ENCODE measurements around the gene POLA1. TPM values are rescaled to one million over a fixed set of nuclear protein-coding genes. Genes with fewer than 3 reads are reported as not detected.
A peak's percentile ranks its signal among the peaks of the same experiment; 100 is the strongest.

Gene POLA1
- total and polyA plus RNA-seq, 3 experiments from 2014 or later, result 6.2 to 43.1 (median 42.5) TPM

GRCh38 chrX:25023908-25024307 is 330.2 kb downstream of the POLA1 start:
- no peaks in the 10 kb centered on the region for H3K36me3 ChIP-seq (ENCODE audit: insufficient read depth, low read length)
- no peaks in the 10 kb centered on the region for H3K4me1 ChIP-seq (ENCODE audit: insufficient read depth, low read length)
- ChIA-PET CTCF (no interaction called here), POLR2A (no interaction called here)
- H3K27me3 ChIP-seq (ENCODE audit: insufficient read depth, low read length, poor library complexity, severe bottlenecking), result peaks cover 15% of the 10 kb centered on the region
- H3K9me3 ChIP-seq (ENCODE audit: low read length), result no peaks in the 10 kb centered on the region
- no peak overlapping the region for H3K4me3 ChIP-seq (ENCODE audit: low read length)
- H3K4me1 Mint-ChIP-seq, result peaks cover 14 to 35% (median 31%) of the 10 kb centered on the region in 3 donors
- H3K27ac ChIP-seq (ENCODE audit: low read depth, low read length), result no peak overlapping the region
- no peak overlapping the region for H3K27ac Mint-ChIP-seq
- H3K9me3 Mint-ChIP-seq, result peaks cover 0 to 5% (median 2%) of the 10 kb centered on the region in 5 donors
- H3K4me3 Mint-ChIP-seq, result peak overlapping the region in 1 of 7 donors; percentile 30
- no peak for DNase-seq
- no peaks in the 10 kb centered on the region for H3K36me3 Mint-ChIP-seq
- peaks cover 59 to 71% of the 10 kb centered on the region in 2 donors for H3K27me3 Mint-ChIP-seq

GRCh38 chrX:25025615-25026014 is 331.9 kb downstream of the POLA1 start:
- Mint-ChIP-seq H3K9me3 (peaks cover 0 to 5% (median 0%) of the 10 kb centered on the region in 5 donors), H3K27ac (no peak overlapping the region), H3K4me1 (peaks cover 12 to 25% (median 22%) of the 10 kb centered on the region in 3 donors), H3K27me3 (peaks cover 44 to 58% of the 10 kb centered on the region in 2 donors), H3K4me3 (no peak overlapping the region), H3K36me3 (no peaks in the 10 kb centered on the region)
- DNase-seq, result no peak
- H3K27me3 ChIP-seq (ENCODE audit: insufficient read depth, low read length, poor library complexity, severe bottlenecking), result peaks cover 7% of the 10 kb centered on the region
- CTCF ChIA-PET, result no interaction called here
- H3K4me3 ChIP-seq (ENCODE audit: low read length), result no peak overlapping the region
- POLR2A ChIA-PET, result no interaction called here
- no peaks in the 10 kb centered on the region for H3K36me3 ChIP-seq (ENCODE audit: insufficient read depth, low read length)
- H3K4me1 ChIP-seq (ENCODE audit: insufficient read depth, low read length), result no peaks in the 10 kb centered on the region
- no peak overlapping the region for H3K27ac ChIP-seq (ENCODE audit: low read depth, low read length)
- H3K9me3 ChIP-seq (ENCODE audit: low read length), result no peaks in the 10 kb centered on the region

- Mint-ChIP-seq H3K9me3 (peaks cover 0 to 4% (median 0%) of the 10 kb centered on the region in 5 donors), H3K36me3 (no peaks in the 10 kb centered on the region), H3K4me3 (no peak overlapping the region), H3K4me1 (peaks cover 6 to 19% (median 16%) of the 10 kb centered on the region in 3 donors), H3K27ac (no peak overlapping the region), H3K27me3 (peaks cover 37 to 52% of the 10 kb centered on the region in 2 donors)
- no peaks in the 10 kb centered on the region for H3K4me1 ChIP-seq (ENCODE audit: insufficient read depth, low read length)
- CTCF ChIA-PET, result no interaction called here
- no peaks in the 10 kb centered on the region for H3K9me3 ChIP-seq (ENCODE audit: low read length)
- H3K4me3 ChIP-seq (ENCODE audit: low read length), result no peak overlapping the region
- peaks cover 1% of the 10 kb centered on the region for H3K27me3 ChIP-seq (ENCODE audit: insufficient read depth, low read length, poor library complexity, severe bottlenecking)
- H3K36me3 ChIP-seq (ENCODE audit: insufficient read depth, low read length), result no peaks in the 10 kb centered on the region
- no peak overlapping the region for H3K27ac ChIP-seq (ENCODE audit: low read depth, low read length)
- DNase-seq, result no peak
- POLR2A ChIA-PET, result no interaction called here
Observed at GRCh38 chrX:25026576-25026975, 332.9 kb downstream of the POLA1 start.

- POLR2A ChIA-PET, result interaction anchor here (0.5 kb wide), 1 partner anchor 1006 kb away, joined by 3 read pairs; no protein-coding TSS in a partner anchor
- DNase-seq, result no peak
- H3K36me3 ChIP-seq (ENCODE audit: insufficient read depth, low read length), result no peaks in the 10 kb centered on the region
- Mint-ChIP-seq H3K27ac (no peak overlapping the region), H3K4me1 (peaks cover 0 to under 1% (median 0%) of the 10 kb centered on the region in 3 donors), H3K27me3 (peaks cover 21 to 34% of the 10 kb centered on the region in 2 donors), H3K9me3 (peaks cover 0 to 2% (median 0%) of the 10 kb centered on the region in 5 donors), H3K36me3 (no peaks in the 10 kb centered on the region), H3K4me3 (no peak overlapping the region)
- H3K9me3 ChIP-seq (ENCODE audit: low read length), result no peaks in the 10 kb centered on the region
- H3K4me1 ChIP-seq (ENCODE audit: insufficient read depth, low read length), result no peaks in the 10 kb centered on the region
- no peak overlapping the region for H3K27ac ChIP-seq (ENCODE audit: low read depth, low read length)
- CTCF ChIA-PET, result no interaction called here
- H3K4me3 ChIP-seq (ENCODE audit: low read length), result no peak overlapping the region
- no peaks in the 10 kb centered on the region for H3K27me3 ChIP-seq (ENCODE audit: insufficient read depth, low read length, poor library complexity, severe bottlenecking)
Observed at GRCh38 chrX:25028726-25029125, 335.0 kb downstream of the POLA1 start.

GRCh38 chrX:25029288-25029825 is 335.6 kb downstream of the POLA1 start:
- Histone ChIP-seq H3K27me3 (ENCODE audit: insufficient read depth, low read length, poor library complexity, severe bottlenecking) (no peaks in the 10 kb centered on the region), H3K4me3 (ENCODE audit: low read length) (no peak overlapping the region), H3K4me1 (ENCODE audit: insufficient read depth, low read length) (no peaks in the 10 kb centered on the region), H3K36me3 (ENCODE audit: insufficient read depth, low read length) (no peaks in the 10 kb centered on the region), H3K9me3 (ENCODE audit: low read length) (no peaks in the 10 kb centered on the region), H3K27ac (ENCODE audit: low read depth, low read length) (no peak overlapping the region)
- CTCF ChIA-PET, result no interaction called here
- DNase-seq, result no peak
- Mint-ChIP-seq H3K4me3 (no peak overlapping the region), H3K27ac (no peak overlapping the region), H3K27me3 (peaks cover 18 to 28% of the 10 kb centered on the region in 2 donors), H3K9me3 (peaks cover 0 to 2% (median 0%) of the 10 kb centered on the region in 5 donors), H3K4me1 (no peaks in the 10 kb centered on the region), H3K36me3 (no peaks in the 10 kb centered on the region)
- POLR2A ChIA-PET, result interaction anchor here (0.5 kb wide), 1 partner anchor 1007 kb away, joined by 3 read pairs; no protein-coding TSS in a partner anchor

GRCh38 chrX:25034889-25035288 is 341.2 kb downstream of the POLA1 start:
- H3K27me3 ChIP-seq (ENCODE audit: insufficient read depth, low read length, poor library complexity, severe bottlenecking), result no peaks in the 10 kb centered on the region
- Mint-ChIP-seq H3K27ac (no peak overlapping the region), H3K9me3 (no peaks in the 10 kb centered on the region), H3K36me3 (no peaks in the 10 kb centered on the region), H3K4me3 (no peak overlapping the region), H3K4me1 (no peaks in the 10 kb centered on the region), H3K27me3 (peaks cover 0 to 6% of the 10 kb centered on the region in 2 donors)
- no peak overlapping the region for H3K27ac ChIP-seq (ENCODE audit: low read depth, low read length)
- H3K4me1 ChIP-seq (ENCODE audit: insufficient read depth, low read length), result no peaks in the 10 kb centered on the region
- POLR2A ChIA-PET, result no interaction called here
- H3K4me3 ChIP-seq (ENCODE audit: low read length), result no peak overlapping the region
- CTCF ChIA-PET, result no interaction called here
- H3K9me3 ChIP-seq (ENCODE audit: low read length), result no peaks in the 10 kb centered on the region
- DNase-seq, result no peak
- H3K36me3 ChIP-seq (ENCODE audit: insufficient read depth, low read length), result no peaks in the 10 kb centered on the region

GRCh38 chrX:25039036-25039435 is 345.3 kb downstream of the POLA1 start:
- no peak overlapping the region for H3K27ac ChIP-seq (ENCODE audit: low read depth, low read length)
- H3K9me3 ChIP-seq (ENCODE audit: low read length), result no peaks in the 10 kb centered on the region
- H3K4me1 Mint-ChIP-seq, result no peaks in the 10 kb centered on the region
- ChIA-PET CTCF (no interaction called here), POLR2A (no interaction called here)
- no peak overlapping the region for H3K27ac Mint-ChIP-seq
- no peak for DNase-seq
- H3K27me3 Mint-ChIP-seq, result peaks cover 0 to 3% of the 10 kb centered on the region in 2 donors
- no peaks in the 10 kb centered on the region for H3K27me3 ChIP-seq (ENCODE audit: insufficient read depth, low read length, poor library complexity, severe bottlenecking)
- no peaks in the 10 kb centered on the region for H3K9me3 Mint-ChIP-seq
- H3K4me3 Mint-ChIP-seq, result no peak overlapping the region
- H3K36me3 ChIP-seq (ENCODE audit: insufficient read depth, low read length), result no peaks in the 10 kb centered on the region
- no peaks in the 10 kb centered on the region for H3K4me1 ChIP-seq (ENCODE audit: insufficient read depth, low read length)
- no peak overlapping the region for H3K4me3 ChIP-seq (ENCODE audit: low read length)
- H3K36me3 Mint-ChIP-seq, result no peaks in the 10 kb centered on the region

- H3K36me3 Mint-ChIP-seq, result no peaks in the 10 kb centered on the region
- Histone ChIP-seq H3K27ac (ENCODE audit: low read depth, low read length) (no peak overlapping the region), H3K4me1 (ENCODE audit: insufficient read depth, low read length) (no peaks in the 10 kb centered on the region), H3K9me3 (ENCODE audit: low read length) (no peaks in the 10 kb centered on the region), H3K27me3 (ENCODE audit: insufficient read depth, low read length, poor library complexity, severe bottlenecking) (no peaks in the 10 kb centered on the region), H3K36me3 (ENCODE audit: insufficient read depth, low read length) (no peaks in the 10 kb centered on the region), H3K4me3 (ENCODE audit: low read length) (no peak overlapping the region)
- H3K9me3 Mint-ChIP-seq, result no peaks in the 10 kb centered on the region
- no peak overlapping the region for H3K27ac Mint-ChIP-seq
- H3K4me1 Mint-ChIP-seq, result peaks cover 0 to 4% (median 0%) of the 10 kb centered on the region in 3 donors
- POLR2A ChIA-PET, result no interaction called here
- peaks cover 0 to 9% of the 10 kb centered on the region in 2 donors for H3K27me3 Mint-ChIP-seq
- CTCF ChIA-PET, result no interaction called here
- DNase-seq, result no peak
- no peak overlapping the region for H3K4me3 Mint-ChIP-seq
Observed at GRCh38 chrX:25043192-25043591, 349.5 kb downstream of the POLA1 start.
